Right renal cortex interstitium (tissue), 3 donors: ENCODE measurements around the gene CAST. TPM values are rescaled to one million over a fixed set of nuclear protein-coding genes. Genes with fewer than 3 reads are reported as not detected.
A peak's percentile ranks its signal among the peaks of the same experiment; 100 is the strongest.
"Not testable (repeated sequence)": the region's sequence is repeated elsewhere in the genome, so short reads cannot be mapped to it uniquely, and the experiment has no call there.

Source experiments
- DNase-seq, 3 donors: peaks; one replicate each; pipeline ENCODE4 v3.0.0-alpha.2; 2013; ENCODE audit warnings: low read depth in 3 of 3, low spot score in 2 of 3
- polyA plus RNA-seq, 3 donors: library from polyadenylated mRNA; unstranded; fragments of 120-200 nt; gene quantifications; one replicate each; pipeline ENCODE4 v1.2.1, GENCODE V29; 2013; ENCODE audit not compliant: insufficient read length in 3 of 3

CAST gene
- polyA plus RNA-seq, 3 donors = 143 to 185 (median 158) TPM

DNA sequence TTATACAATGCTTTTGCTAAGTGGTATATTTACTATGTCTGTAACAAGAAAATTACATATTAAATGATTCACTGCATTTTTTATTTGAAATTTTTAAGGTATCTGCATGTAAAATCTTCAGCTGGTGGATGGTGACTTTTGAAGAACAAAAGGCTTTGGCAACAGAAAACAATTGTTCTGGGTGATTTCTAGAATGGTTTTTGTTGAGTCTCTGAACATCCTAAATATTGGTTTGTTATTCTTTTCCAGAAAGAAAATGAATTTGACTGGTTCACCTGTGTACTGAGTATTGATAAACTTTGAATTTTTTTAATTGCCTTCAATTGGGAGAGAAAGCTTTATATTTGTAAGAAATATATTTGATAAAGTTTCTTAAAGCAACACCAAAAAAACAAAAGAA, 110.4 kb downstream of the CAST start:
- no peak for DNase-seq

- no peak for DNase-seq
Measured at GRCh38 chr5:96775050-96775449, 112.9 kb downstream of the CAST start.

- DNase-seq = no peak
Measured at GRCh38 chr5:96775689-96776088, 113.5 kb downstream of the CAST start.

GRCh38 chr5:96776621-96777020, 114.4 kb downstream of the CAST start:
- no peak for DNase-seq

GRCh38 chr5:96778409-96778808, 116.2 kb downstream of the CAST start:
- DNase-seq = no peak

DNA sequence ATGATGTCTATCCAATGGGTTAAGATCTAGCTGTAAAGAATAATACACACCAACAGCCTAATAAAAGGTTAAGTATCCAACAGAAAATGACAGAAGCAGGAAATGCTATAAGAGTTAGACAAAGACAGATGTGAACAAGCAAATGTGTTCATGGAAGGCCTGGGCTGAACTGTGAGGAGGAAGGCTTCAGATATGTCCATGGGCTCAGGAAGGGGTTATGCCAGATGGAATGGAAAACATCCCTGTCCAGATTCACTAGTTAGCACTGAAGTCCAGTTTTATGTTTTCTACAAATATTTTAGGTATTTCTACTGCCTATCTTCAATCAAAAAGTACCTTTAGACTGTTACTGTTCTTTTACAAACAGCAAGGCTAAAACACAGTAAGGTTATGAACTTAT, 118.5 kb downstream of the CAST start:
- no peak for DNase-seq

- no peak for DNase-seq
Measured at GRCh38 chr5:96781031-96781971, 119.1 kb downstream of the CAST start.

- no peak for DNase-seq
Measured at GRCh38 chr5:96783326-96783725, 121.2 kb downstream of the CAST start.

DNA sequence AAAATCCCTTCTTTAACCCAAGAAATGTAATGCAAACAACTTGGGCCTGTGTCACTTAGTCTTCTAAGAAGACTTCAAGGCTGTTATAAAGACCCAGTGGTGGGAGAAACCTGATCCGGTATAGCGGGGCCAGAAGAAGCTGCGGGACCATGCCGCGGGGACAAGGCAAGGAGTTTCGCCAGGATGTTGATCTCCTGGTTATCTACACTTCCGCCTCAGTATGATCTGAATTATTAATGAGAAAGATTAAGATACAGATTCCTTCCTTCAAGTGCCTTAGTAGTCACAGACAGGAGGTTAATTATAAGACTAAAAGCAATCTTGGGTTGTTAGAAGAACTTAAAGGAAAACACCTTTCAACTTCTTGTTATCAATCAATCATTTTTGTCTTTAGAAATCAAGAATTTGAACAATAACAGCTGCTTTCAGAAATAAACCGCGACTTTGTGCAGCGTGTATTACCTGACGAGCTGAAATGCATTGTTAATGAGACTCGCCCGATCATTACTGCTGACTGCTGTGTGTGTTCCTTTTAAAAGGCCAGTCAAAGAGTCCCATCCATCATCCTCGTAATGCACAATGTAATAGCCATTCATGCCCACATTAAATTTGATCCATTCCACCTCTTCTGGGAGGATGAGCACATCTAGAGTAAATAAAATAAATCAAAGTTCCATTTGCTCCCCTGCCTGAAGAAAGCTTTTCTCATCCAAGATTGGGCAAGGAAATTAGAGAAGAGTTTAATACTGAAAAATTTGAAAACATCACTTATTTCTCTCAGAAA, 123.3 kb downstream of the CAST start:
- no peak for DNase-seq

DNA sequence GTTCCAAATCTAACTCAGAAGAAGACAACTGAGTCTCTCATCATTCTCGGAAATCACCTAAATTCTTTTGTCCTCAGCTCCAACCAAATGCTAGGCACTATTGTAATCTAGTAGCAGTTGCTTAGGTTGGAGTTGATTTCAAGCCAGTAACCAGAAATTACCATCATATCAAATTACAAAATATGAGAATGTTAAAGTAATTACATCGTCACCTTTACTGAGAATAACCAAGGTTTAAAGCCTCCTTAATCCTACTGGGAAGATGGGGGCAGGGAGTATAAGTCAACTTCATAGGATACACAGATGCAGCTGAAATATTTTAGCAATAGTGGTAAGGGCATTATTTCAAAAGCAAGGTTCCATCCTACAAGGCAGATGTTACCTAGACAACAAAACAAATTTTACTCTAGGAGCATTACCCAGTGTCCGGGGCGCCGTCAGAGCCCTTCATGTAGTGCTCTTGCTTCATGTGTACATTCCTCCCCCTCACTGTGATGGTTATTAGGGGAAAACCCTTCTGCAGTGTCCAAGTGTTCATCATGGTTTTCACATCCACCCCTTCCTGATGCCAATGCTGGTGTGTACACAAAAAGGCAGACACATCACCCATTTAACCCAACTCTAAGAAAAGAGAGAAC, 126.1 kb downstream of the CAST start:
- DNase-seq = no peak

DNA sequence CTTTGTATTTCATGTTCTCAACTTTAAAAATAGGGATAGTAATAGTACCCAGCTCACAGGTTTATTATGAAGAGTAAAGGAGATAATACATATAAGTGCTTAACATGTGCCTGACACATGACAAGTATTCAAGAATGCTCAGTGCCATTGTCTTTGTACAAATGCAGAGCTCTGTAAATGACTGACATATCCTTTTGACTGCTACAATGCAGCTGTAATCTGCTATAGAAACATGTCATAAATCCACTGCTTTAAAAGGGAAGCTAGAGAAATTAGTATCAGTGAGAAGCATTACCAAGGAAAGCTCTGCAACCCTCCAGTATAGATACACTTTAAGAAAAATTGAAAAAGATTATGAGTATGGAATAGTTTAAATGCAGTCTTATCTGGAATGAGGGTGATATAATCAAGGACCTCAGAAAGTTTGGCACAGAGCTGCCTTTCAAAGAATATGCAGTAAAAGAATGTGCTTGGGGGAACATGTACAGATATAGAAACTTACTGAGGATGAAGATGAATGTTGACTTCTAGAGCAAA, 127.7 kb downstream of the CAST start:
- no peak for DNase-seq

GRCh38 chr5:96790961-96791504, 128.9 kb downstream of the CAST start:
- no peak for DNase-seq

- DNase-seq = no peak
Measured at GRCh38 chr5:96794757-96795156, 132.6 kb downstream of the CAST start.

- DNase-seq = no peak
Measured at GRCh38 chr5:96795626-96796025, 133.4 kb downstream of the CAST start.

GRCh38 chr5:96796434-96796833, 134.3 kb downstream of the CAST start:
- DNase-seq = no peak

- DNase-seq = not testable (repeated sequence)
Measured at GRCh38 chr5:96801718-96802117, 139.5 kb downstream of the CAST start.

- DNase-seq = peak in 2 of 3 donors; percentile 29 to 51
Measured at GRCh38 chr5:96807075-96807654, 145.0 kb downstream of the CAST start.

- DNase-seq = no peak
Measured at GRCh38 chr5:96808541-96808828, 146.3 kb downstream of the CAST start.

DNA sequence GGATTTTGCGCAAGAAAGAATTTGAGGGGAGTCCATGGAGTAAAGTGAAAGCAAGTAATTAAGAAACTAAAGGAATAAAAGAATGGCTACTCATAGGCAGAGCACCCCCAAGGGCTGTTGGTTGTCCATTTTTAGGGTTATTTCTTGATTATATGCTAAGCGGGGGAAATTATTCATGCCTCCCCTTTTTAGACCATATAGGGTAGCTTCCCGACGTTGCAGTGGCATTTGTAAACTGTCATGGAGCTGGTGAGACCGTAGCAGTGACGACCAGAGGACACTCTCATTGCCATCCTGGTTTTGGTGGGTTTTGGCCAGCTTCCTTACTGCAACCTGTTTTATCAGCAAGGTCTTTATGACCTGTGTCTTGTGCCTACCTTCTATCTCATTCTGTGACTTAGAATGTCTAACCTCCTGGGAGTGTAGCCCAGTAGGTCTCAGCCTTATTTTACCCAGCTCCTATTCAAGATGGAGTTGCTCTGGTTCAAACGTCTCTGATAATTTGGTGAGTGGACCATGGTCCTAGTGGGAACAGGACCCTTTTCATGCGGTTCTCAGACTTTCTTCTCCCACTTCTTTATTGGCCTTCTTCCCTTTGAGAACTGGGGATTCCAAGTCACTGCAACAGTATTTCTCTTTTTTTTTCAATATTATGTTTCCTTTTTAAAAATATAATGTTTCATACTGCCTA, 146.8 kb downstream of the CAST start:
- no peak for DNase-seq

DNA sequence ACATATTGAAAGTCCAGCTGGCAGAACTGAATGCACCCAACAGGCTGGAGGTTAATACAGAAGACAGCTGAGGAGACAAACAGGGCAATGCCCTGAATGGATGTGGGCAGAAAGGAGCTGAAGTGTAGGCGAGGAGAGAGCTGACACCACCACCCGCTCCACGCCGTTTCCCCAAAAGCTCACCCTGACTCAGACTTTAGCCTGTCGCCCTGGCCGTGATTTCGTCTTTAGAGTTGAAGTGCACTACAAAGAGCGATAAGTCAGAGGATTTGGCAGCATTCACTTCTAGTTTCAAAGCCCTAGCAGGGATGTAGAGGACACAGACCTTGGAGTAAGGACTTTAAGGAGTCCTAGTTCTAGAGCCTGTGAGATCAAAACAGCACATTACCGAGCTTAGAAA, 147.7 kb downstream of the CAST start:
- DNase-seq = no peak
